ENCODE data around the gene SLC12A8.

DNA sequence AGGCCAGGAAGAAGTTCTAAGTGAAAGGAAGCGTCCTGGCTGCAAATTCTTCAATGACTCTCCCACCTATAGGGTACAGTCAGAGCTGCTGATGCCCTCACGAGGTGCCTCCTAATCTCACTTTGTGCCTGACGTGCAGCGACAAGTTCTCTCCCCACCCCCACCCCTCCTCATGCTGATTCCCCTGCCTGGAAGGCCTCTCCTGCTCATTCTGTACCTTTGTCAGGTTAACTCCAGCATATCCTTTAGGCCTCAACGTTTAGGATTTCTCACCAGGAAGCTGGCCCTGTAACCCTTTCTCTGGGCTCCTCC is 25.0 kb downstream of the SLC12A8 start:
- TF ChIP-seq CTCF (IDR thresholded peaks at IDR 0.05) (no peak), POLR2A (IDR thresholded peaks at IDR 0.05) (no peak)
